Measurements from ENCODE around the gene DSCAM. TPM values are rescaled to one million over a fixed set of nuclear protein-coding genes. Genes with fewer than 3 reads are reported as not detected.

The DSCAM gene
- total RNA-seq, 1 donor = not detected

- DNase-seq (ENCODE audit: low read depth) = no peak
- no peak for TF ChIP-seq CTCF (IDR thresholded peaks at IDR 0.05; ENCODE audit: insufficient read depth, low read depth, low read length)
- no peak overlapping the region for H3K4me3 ChIP-seq (ENCODE audit: low read depth, low read length)
Measured at GRCh38 chr21:40489001-40489400, 358.0 kb downstream of the DSCAM start.

GRCh38 chr21:40481764-40482163, 365.2 kb downstream of the DSCAM start:
- DNase-seq (ENCODE audit: low read depth) = no peak
- TF ChIP-seq CTCF (IDR thresholded peaks at IDR 0.05; ENCODE audit: insufficient read depth, low read depth, low read length) = no peak
- no peak overlapping the region for H3K4me3 ChIP-seq (ENCODE audit: low read depth, low read length)

GRCh38 chr21:40474513-40474912, 372.4 kb downstream of the DSCAM start:
- no peak for DNase-seq (ENCODE audit: low read depth)
- TF ChIP-seq CTCF (IDR thresholded peaks at IDR 0.05; ENCODE audit: insufficient read depth, low read depth, low read length) = no peak
- H3K4me3 ChIP-seq (ENCODE audit: low read depth, low read length) = no peak overlapping the region

GRCh38 chr21:40472013-40472412, 374.9 kb downstream of the DSCAM start:
- no peak overlapping the region for H3K4me3 ChIP-seq (ENCODE audit: low read depth, low read length)
- no peak for TF ChIP-seq CTCF (IDR thresholded peaks at IDR 0.05; ENCODE audit: insufficient read depth, low read depth, low read length)
- no peak for DNase-seq (ENCODE audit: low read depth)

GRCh38 chr21:40471103-40471502, 375.9 kb downstream of the DSCAM start:
- H3K4me3 ChIP-seq (ENCODE audit: low read depth, low read length) = no peak overlapping the region
- no peak for DNase-seq (ENCODE audit: low read depth)
- TF ChIP-seq CTCF (IDR thresholded peaks at IDR 0.05; ENCODE audit: insufficient read depth, low read depth, low read length) = no peak

GRCh38 chr21:40466893-40467483, 380.0 kb downstream of the DSCAM start:
- no peak for DNase-seq (ENCODE audit: low read depth)
- H3K4me3 ChIP-seq (ENCODE audit: low read depth, low read length) = no peak overlapping the region
- no peak for TF ChIP-seq CTCF (IDR thresholded peaks at IDR 0.05; ENCODE audit: insufficient read depth, low read depth, low read length)

GRCh38 chr21:40465382-40465781, 381.6 kb downstream of the DSCAM start:
- no peak for DNase-seq (ENCODE audit: low read depth)
- no peak overlapping the region for H3K4me3 ChIP-seq (ENCODE audit: low read depth, low read length)
- TF ChIP-seq CTCF (IDR thresholded peaks at IDR 0.05; ENCODE audit: insufficient read depth, low read depth, low read length) = no peak
